Activated CD4-positive, alpha-beta T cell treated with anti-CD3 and anti-CD28 coated beads, Interleukin-2, amount 10 ng/mL, durations not matched to agents 24 days and 14 days (primary cell): ENCODE measurements around the gene MAP3K5. TPM values are rescaled to one million over a fixed set of nuclear protein-coding genes. Genes with fewer than 3 reads are reported as not detected.

Experiments
- DNase-seq: peaks from one replicate; pipeline ENCODE4 v3.0.0; 2022
- H3K27ac Mint-ChIP-seq: one replicate; pipeline ENCODE4 v1.8.0; 2022; ENCODE audit warnings: mild to moderate bottlenecking, mixed read lengths
- H3K27me3 Mint-ChIP-seq: one replicate; pipeline ENCODE4 v1.8.0; 2022; ENCODE audit warnings: mixed read lengths
- H3K36me3 Mint-ChIP-seq: one replicate; pipeline ENCODE4 v1.8.0; 2022; ENCODE audit warnings: low read depth, mild to moderate bottlenecking, mixed read lengths
- H3K4me1 Mint-ChIP-seq: one replicate; pipeline ENCODE4 v1.8.0; 2021; ENCODE audit warnings: mixed read lengths
- H3K4me3 Mint-ChIP-seq: one replicate; pipeline ENCODE4 v1.8.0; 2022; ENCODE audit warnings: mild to moderate bottlenecking, moderate library complexity, mixed read lengths
- H3K9me3 Mint-ChIP-seq: one replicate; pipeline ENCODE4 v1.8.0; 2021; ENCODE audit warnings: mixed read lengths
- intact Hi-C: fragments of 100-400 bp; cut with micrococcal nuclease; formaldehyde crosslinking; loops from one replicate; pipeline ENCODE4 v1.15.1; 2023
- total RNA-seq: library from RNA; stranded (reverse); gene quantifications from 2 replicates; pipeline ENCODE4 v1.2.3, GENCODE V29; 2022

MAP3K5 gene
- total RNA-seq, 1 donor from 2014 or later = 8.7 TPM

DNA sequence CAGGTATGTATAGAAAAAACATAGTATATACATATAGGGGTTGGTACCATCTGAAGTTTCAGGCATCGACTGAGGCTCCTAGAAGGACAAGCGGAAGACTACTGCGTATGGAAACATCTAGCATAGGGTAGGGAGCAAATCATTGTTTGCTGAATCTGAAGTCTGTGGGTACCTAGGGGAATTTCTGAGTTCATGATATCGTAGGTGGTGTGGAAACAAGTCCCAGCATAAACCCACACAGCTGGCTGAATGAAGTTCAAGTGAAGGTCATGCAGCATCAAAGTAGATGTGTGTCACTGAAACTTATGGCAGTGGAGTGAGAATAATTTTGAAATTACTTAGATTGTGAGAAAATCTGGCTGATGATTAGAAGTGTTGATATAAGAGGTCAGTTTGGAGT is 281.5 kb downstream of the MAP3K5 start:
- H3K9me3 Mint-ChIP-seq = peaks cover 5% of the 10 kb centered on the region
- H3K4me1 Mint-ChIP-seq = peaks cover 17% of the 10 kb centered on the region
- intact Hi-C loops = loop anchor here (1.0 kb wide), 1 partner anchor 83 kb away; no protein-coding TSS in a partner anchor
- H3K27ac Mint-ChIP-seq = peak overlapping the region; percentile 13
- peaks cover 7% of the 10 kb centered on the region for H3K27me3 Mint-ChIP-seq
- H3K4me3 Mint-ChIP-seq = peak overlapping the region; percentile 11
- H3K36me3 Mint-ChIP-seq = no peaks in the 10 kb centered on the region
- no peak for DNase-seq

DNA sequence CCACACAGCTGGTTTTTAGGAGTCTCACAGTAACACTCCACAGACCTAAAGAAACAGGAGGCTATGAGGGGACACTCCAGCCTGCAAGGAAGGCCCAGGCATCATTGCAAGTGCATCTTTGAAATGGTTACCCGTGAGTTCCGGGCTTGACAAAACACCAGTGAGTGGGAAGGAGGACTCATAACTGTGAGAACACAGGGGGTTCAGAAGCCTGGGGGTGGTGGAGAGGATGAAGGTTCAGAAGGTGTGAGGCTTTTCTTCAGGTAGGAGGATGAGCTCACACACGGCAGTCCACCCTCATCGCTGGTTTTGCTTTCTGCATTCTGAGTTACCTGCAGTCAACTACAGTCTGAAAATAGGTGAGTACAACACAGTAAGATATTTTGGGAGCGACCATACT is 282.0 kb downstream of the MAP3K5 start:
- H3K27me3 Mint-ChIP-seq = peaks cover 7% of the 10 kb centered on the region
- H3K9me3 Mint-ChIP-seq = peaks cover 5% of the 10 kb centered on the region
- H3K4me3 Mint-ChIP-seq = peak overlapping the region; percentile 47
- peak overlapping the region; percentile 61 for H3K27ac Mint-ChIP-seq
- peaks cover 17% of the 10 kb centered on the region for H3K4me1 Mint-ChIP-seq
- DNase-seq = no peak
- H3K36me3 Mint-ChIP-seq = no peaks in the 10 kb centered on the region
- intact Hi-C loops = loop anchor here (1.0 kb wide), 1 partner anchor 83 kb away; no protein-coding TSS in a partner anchor

DNA sequence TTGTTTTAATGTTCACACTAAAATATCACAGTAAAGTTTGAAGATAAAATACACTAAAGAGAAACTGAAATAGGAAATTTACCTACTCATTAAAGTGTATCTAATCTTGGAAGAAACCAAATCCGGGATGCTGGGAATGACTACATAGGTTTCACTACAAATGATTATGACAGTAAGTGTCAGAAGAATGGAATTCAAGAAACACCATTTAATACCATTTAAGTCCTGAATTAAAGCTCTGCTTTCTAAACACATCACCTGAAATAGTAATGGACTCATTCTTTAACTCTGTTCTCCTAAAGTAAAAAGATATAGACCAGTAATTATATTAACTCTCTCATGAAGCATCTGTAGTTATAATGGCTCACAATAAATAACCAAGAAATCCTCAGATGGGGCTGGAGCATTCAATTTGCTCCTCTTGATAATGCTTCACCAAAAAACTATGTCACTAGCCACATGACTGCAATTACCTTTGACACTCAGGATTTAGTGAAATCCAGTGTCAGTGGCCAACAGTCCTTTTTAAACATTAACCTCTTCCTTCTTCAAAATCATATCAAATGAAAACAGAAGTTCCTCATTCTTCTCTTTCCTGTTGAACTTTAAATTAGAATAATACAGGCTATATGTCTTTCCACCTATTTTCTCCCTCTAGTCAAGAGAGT is 283.4 kb downstream of the MAP3K5 start:
- Mint-ChIP-seq H3K4me3 (no peak overlapping the region), H3K4me1 (peaks cover 17% of the 10 kb centered on the region), H3K27me3 (peaks cover 7% of the 10 kb centered on the region), H3K27ac (no peak overlapping the region), H3K9me3 (no peaks in the 10 kb centered on the region), H3K36me3 (no peaks in the 10 kb centered on the region)
- intact Hi-C loops = no loop called here
- DNase-seq = no peak

Other genes with a start within 250 kb of the MAP3K5 start
- gene MAP7, start 242.1 kb downstream of the MAP3K5 start, total RNA-seq = 1.0 and 1.1 TPM in 2 replicates
- gene PEX7, start 30.1 kb upstream of the MAP3K5 start, total RNA-seq = 4.3 and 5.4 TPM in 2 replicates
- gene SLC35D3, start 129.8 kb upstream of the MAP3K5 start, total RNA-seq = not detected in 2 replicates